GM18951 (cell line): ENCODE measurements around the gene PPP6C.
"Not testable (repeated sequence)": the region's sequence is repeated elsewhere in the genome, so short reads cannot be mapped to it uniquely, and the experiment has no call there.

Experiments
- POLR2A ChIP-seq: IDR thresholded peaks from 4 replicates; pipeline ENCODE4 v1.6.1; 2011; ENCODE audit warnings: mild to moderate bottlenecking; ENCODE audit not compliant: insufficient read length, insufficient read depth; ENCODE audit errors: extremely low read depth
- in situ Hi-C: fragments of 300-500 bp; cut with MboI; formaldehyde crosslinking; loops from one replicate; pipeline ENCODE4 v1.12.0; 2022; ENCODE audit warnings: low sequenced_read_pairs, mixed read lengths, inconsistent platforms; ENCODE audit not compliant: unreplicated experiment

PPP6C gene

GRCh38 chr9:125110464-125110863 is 79.1 kb downstream of the PPP6C start:
- TF ChIP-seq POLR2A = no peak
- in situ Hi-C loops = loop anchor here (5.0 kb wide), 1 partner anchor 68 kb away; no protein-coding TSS in a partner anchor

DNA sequence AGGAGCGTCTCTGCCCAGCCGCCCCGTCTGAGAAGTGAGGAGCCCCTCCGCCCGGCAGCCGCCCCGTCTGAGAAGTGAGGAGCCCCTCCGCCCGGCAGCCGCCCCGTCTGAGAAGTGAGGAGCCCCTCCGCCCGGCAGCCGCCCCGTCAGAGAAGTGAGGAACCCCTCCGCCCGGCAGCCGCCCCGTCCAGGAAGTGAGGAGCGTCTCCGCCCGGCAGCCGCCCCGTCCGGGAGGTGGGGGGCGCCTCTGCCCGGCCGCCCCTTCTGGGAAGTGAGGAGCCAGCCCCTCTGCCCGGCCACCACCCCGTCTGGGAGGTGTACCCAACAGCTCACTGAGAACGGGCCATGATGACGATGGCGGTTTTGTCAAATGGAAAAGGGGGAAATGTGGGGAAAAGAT is 81.1 kb downstream of the PPP6C start:
- in situ Hi-C loops = not testable (repeated sequence)

GRCh38 chr9:125106285-125106893 is 83.2 kb downstream of the PPP6C start:
- TF ChIP-seq POLR2A = no peak
- in situ Hi-C loops = no loop called here

DNA sequence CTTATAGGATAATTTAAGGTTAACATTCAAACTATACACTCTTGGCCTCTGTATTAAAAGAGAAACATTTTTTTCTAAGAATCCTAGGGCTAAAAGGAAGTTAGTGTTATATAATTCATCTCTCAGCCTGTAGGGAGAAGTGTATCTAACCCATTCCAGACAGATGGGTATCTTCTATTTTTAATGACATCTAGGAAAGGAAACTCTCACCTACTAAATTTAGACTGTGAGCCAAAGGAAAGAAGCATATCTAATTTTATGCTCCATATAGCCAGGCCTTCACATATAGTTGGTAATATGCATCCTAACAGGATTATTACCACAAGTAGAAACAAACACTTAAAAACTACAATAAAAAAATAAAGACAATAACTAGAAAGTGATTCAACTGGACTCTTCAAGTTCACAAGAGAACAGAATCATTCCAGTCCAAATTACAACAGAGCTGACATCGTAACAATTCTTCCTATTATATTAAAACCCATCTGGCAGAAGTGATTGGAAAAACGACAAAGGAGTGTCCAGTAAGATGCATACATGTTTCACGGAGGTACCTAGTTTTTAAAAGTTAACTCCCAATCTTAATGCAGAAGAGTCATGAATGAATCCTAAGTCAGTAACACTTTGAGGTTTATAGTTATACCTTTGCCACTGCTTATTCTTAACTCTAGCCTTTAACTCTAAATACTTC is 85.7 kb downstream of the PPP6C start:
- in situ Hi-C loops = no loop called here
- TF ChIP-seq POLR2A = no peak

DNA sequence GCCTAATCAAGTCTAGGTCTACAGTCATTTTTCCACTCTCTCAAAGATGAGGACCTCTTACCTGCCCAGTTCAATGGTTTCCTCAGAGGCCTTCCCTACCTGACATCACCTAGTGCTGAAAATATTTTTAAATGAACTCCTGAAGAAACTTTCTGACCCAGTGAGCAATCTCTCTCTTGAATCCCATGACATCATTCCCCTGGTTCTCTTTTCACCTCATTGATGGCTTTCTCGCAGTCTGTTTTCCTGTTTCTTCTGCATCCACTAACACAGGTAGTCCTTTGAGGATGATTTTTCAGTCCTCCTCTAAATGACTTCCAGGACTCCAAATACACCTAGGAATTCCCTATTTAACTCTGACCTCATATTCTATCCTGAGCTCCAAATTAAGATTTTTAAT is 86.6 kb downstream of the PPP6C start:
- no peak for TF ChIP-seq POLR2A
- in situ Hi-C loops = no loop called here

GRCh38 chr9:125100822-125101221 is 88.8 kb downstream of the PPP6C start:
- in situ Hi-C loops = no loop called here
- TF ChIP-seq POLR2A = no peak

GRCh38 chr9:125099816-125100215 is 89.8 kb downstream of the PPP6C start:
- TF ChIP-seq POLR2A = no peak
- in situ Hi-C loops = no loop called here
